ENCODE results near the gene THADA. TPM values are rescaled to one million over a fixed set of nuclear protein-coding genes. Genes with fewer than 3 reads are reported as not detected.

The THADA gene
- polyA plus RNA-seq, 3 donors, result 7.3 to 11.2 (median 9.7) TPM

DNA sequence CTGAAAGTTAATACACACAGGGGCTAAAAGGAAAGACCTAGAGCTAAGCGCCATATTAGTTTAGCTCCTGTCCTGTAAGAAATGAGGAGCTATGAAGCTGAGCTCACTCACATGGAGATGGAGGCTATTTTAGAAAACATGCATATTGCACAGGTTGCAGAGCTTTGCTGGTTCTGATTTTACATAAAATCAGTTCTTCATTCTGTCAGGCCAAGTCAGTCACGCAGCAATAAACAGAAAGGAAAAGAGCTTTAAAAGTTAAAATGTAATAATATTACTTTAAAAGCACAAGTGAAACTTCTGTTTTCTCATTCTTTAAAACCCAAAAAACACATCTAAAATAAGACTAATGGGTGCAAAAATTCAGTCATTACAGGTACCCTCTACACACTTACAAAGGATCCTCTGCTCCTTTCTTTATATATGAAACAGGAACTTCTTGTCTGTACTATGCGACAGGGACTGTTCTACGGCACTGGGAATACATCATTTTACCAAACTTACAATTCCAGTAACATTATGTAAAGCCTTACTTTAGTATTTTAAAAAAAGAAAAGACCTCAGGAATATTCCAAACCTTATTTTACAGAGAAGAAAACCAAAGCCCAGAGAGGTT is 113.8 kb downstream of the THADA start:
- Histone ChIP-seq H3K27ac (ENCODE audit: low read depth in 1 of 2, low read length in 2 of 2) (peak overlapping the region in 1 of 2 donors; percentile 70), H3K4me3 (replicated peaks in 1 of 3; ENCODE audit: low read depth in 2 of 3, low read length in 3 of 3) (peak overlapping the region in 1 of 3 experiments; percentile 47), H3K27me3 (ENCODE audit: control insufficient read depth in 2 of 2, insufficient read depth in 2 of 2, low read length in 2 of 2) (no peaks in the 10 kb centered on the region), H3K4me2 (replicated peaks; ENCODE audit: extremely low read depth, low read length, poor library complexity, severe bottlenecking) (peak overlapping the region; percentile 53), H3K4me1 (ENCODE audit: control insufficient read depth in 1 of 2, insufficient read depth in 2 of 2, low read length in 2 of 2) (peaks cover 21 to 29% of the 10 kb centered on the region in 2 donors), H3K79me2 (ENCODE audit: insufficient read depth, low read length) (no peaks in the 10 kb centered on the region), H2AFZ (ENCODE audit: insufficient read depth, low read depth, low read length, poor library complexity, severe bottlenecking) (peak overlapping the region; percentile 34), H3K36me3 (replicated peaks in 1 of 2; ENCODE audit: control insufficient read depth in 1 of 2, insufficient read depth in 2 of 2, low read length in 2 of 2) (no peaks in the 10 kb centered on the region), H3K9me3 (replicated peaks in 1 of 2; ENCODE audit: control insufficient read depth in 1 of 2, insufficient read depth in 1 of 2, low read length in 2 of 2) (no peaks in the 10 kb centered on the region), H3K9ac (ENCODE audit: insufficient read depth, low read length, poor library complexity, severe bottlenecking) (peak overlapping the region; percentile 4), H4K20me1 (ENCODE audit: insufficient read depth, low read length) (no peaks in the 10 kb centered on the region)
- Mint-ChIP-seq H3K27ac (peak overlapping the region; percentile 43 to 88 (median 82)), H3K4me1 (peaks cover 48% of the 10 kb centered on the region), H3K36me3 (peaks cover 12 to 20% of the 10 kb centered on the region in 2 donors), H3K4me3 (peak overlapping the region; percentile 45 to 46), H3K9me3 (no peaks in the 10 kb centered on the region), H3K27me3 (ENCODE audit: low read depth in 3 of 3) (no peaks in the 10 kb centered on the region)
- DNase-seq, result peak in 1 of 3 donors; percentile 25
- WGBS (ENCODE audit: insufficient coverage), result 100% methylated on average over 1 of the region's 4 CpGs
- intact Hi-C loops (cut with micrococcal nuclease), result loop anchor here (5.0 to 10.0 kb wide), 6 partner anchors 177 to 535 kb away; partner anchors contain the start of gene ZFP36L2 (in 2 of the 2)
- TF ChIP-seq, protein P1, sequence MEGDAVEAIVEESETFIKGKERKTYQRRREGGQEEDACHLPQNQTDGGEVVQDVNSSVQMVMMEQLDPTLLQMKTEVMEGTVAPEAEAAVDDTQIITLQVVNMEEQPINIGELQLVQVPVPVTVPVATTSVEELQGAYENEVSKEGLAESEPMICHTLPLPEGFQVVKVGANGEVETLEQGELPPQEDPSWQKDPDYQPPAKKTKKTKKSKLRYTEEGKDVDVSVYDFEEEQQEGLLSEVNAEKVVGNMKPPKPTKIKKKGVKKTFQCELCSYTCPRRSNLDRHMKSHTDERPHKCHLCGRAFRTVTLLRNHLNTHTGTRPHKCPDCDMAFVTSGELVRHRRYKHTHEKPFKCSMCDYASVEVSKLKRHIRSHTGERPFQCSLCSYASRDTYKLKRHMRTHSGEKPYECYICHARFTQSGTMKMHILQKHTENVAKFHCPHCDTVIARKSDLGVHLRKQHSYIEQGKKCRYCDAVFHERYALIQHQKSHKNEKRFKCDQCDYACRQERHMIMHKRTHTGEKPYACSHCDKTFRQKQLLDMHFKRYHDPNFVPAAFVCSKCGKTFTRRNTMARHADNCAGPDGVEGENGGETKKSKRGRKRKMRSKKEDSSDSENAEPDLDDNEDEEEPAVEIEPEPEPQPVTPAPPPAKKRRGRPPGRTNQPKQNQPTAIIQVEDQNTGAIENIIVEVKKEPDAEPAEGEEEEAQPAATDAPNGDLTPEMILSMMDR (IDR thresholded peaks at IDR 0.05), result no peak

DNA sequence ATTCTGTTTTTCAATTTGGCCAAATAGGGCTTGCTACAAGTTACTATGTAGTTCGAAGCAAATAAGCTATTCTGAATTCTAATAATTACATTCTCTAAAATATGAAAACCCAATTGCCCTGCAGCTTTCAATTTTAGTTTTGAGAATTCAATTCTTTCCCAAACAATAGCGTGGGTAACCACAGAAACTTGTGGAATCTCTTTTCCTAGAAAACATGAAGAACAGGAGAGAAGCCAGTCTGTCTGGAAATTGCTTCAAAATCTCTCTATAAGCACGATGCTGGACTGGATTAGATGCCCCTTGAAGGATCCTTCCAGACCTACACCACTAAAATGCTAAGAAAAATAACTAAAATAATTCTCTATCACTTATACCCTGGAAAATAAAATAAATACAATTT is 115.0 kb downstream of the THADA start:
- Histone ChIP-seq H3K4me1 (ENCODE audit: control insufficient read depth in 1 of 2, insufficient read depth in 2 of 2, low read length in 2 of 2) (peaks cover 19 to 29% of the 10 kb centered on the region in 2 donors), H3K9ac (ENCODE audit: insufficient read depth, low read length, poor library complexity, severe bottlenecking) (no peak overlapping the region), H2AFZ (ENCODE audit: insufficient read depth, low read depth, low read length, poor library complexity, severe bottlenecking) (no peak overlapping the region), H4K20me1 (ENCODE audit: insufficient read depth, low read length) (no peaks in the 10 kb centered on the region), H3K79me2 (ENCODE audit: insufficient read depth, low read length) (no peaks in the 10 kb centered on the region), H3K9me3 (replicated peaks in 1 of 2; ENCODE audit: control insufficient read depth in 1 of 2, insufficient read depth in 1 of 2, low read length in 2 of 2) (no peaks in the 10 kb centered on the region), H3K36me3 (replicated peaks in 1 of 2; ENCODE audit: control insufficient read depth in 1 of 2, insufficient read depth in 2 of 2, low read length in 2 of 2) (no peaks in the 10 kb centered on the region), H3K4me3 (replicated peaks in 1 of 3; ENCODE audit: low read depth in 2 of 3, low read length in 3 of 3) (no peak overlapping the region), H3K27me3 (ENCODE audit: control insufficient read depth in 2 of 2, insufficient read depth in 2 of 2, low read length in 2 of 2) (no peaks in the 10 kb centered on the region), H3K4me2 (replicated peaks; ENCODE audit: extremely low read depth, low read length, poor library complexity, severe bottlenecking) (no peak overlapping the region), H3K27ac (ENCODE audit: low read depth in 1 of 2, low read length in 2 of 2) (no peak overlapping the region)
- Mint-ChIP-seq H3K27me3 (ENCODE audit: low read depth in 3 of 3) (no peaks in the 10 kb centered on the region), H3K4me3 (no peak overlapping the region), H3K27ac (no peak overlapping the region), H3K36me3 (peaks cover 15 to 18% of the 10 kb centered on the region in 2 donors), H3K9me3 (no peaks in the 10 kb centered on the region), H3K4me1 (peaks cover 37% of the 10 kb centered on the region)
- no peak for DNase-seq
- intact Hi-C loops (cut with micrococcal nuclease), result loop anchor here (5.0 to 10.0 kb wide), 6 partner anchors 176 to 534 kb away; partner anchors contain the start of gene ZFP36L2 (in 2 of the 2)
- TF ChIP-seq, protein P1 (IDR thresholded peaks at IDR 0.05), result no peak
- 100% methylated on average over 1 of the region's 3 CpGs for WGBS (ENCODE audit: insufficient coverage)

All from CD14-positive monocyte (primary cell).